Measurements from ENCODE around the gene CLCN5.

- TF ChIP-seq CTCF (IDR thresholded peaks at IDR 0.05) (no peak), POLR2A (IDR thresholded peaks at IDR 0.05) (no peak)
Measured at GRCh38 chrX:49949961-49950360, 27.6 kb downstream of the CLCN5 start.

Data from Peyer's patch (tissue), 4 donors.